Activated CD8-positive, alpha-beta T cell treated with anti-CD3 and anti-CD28 coated beads, Interleukin-2, amount 10 ng/mL, durations not matched to agents 7 days and 5 days (primary cell): Measurements from ENCODE around the gene ITGB2. TPM values are rescaled to one million over a fixed set of nuclear protein-coding genes. Genes with fewer than 3 reads are reported as not detected.
A peak's percentile ranks its signal among the peaks of the same experiment; 100 is the strongest.
"Not testable (repeated sequence)": the region's sequence is repeated elsewhere in the genome, so short reads cannot be mapped to it uniquely, and the experiment has no call there.

Source experiments
- ATAC-seq: fragments of 150-1000 bp; cut with Tn5 transposase; one replicate; pipeline ENCODE4 v1.10.0; 2021; ENCODE audit warnings: moderate library complexity
- CTCF ChIA-PET: fragments of 350-600 bp; sonication (Branson Sonifier 250); formaldehyde crosslinking; loops from one replicate; lab custom pipeline; 2021; ENCODE audit warnings: antibody characterized with exemption; lab: Charles Lee
- POLR2A ChIA-PET: fragments of 350-600 bp; sonication (Branson Sonifier 250); formaldehyde crosslinking; loops from one replicate; lab custom pipeline; 2021; ENCODE audit warnings: antibody characterized with exemption; lab: Charles Lee
- DNase-seq: peaks from one replicate; pipeline ENCODE4 v3.0.0-alpha.2; 2020
- H3K27ac Mint-ChIP-seq: one replicate; pipeline ENCODE4 v1.8.0; 2021; ENCODE audit warnings: mild to moderate bottlenecking, mixed read lengths
- H3K27me3 Mint-ChIP-seq: one replicate; pipeline ENCODE4 v1.8.0; 2021; ENCODE audit warnings: low read depth, mixed read lengths
- H3K36me3 Mint-ChIP-seq: one replicate; pipeline ENCODE4 v1.8.0; 2021; ENCODE audit warnings: low read depth, mixed read lengths
- H3K4me1 Mint-ChIP-seq: one replicate; pipeline ENCODE4 v1.8.0; 2021; ENCODE audit warnings: low read depth, mixed read lengths
- H3K4me3 Mint-ChIP-seq: one replicate; pipeline ENCODE4 v1.8.0; 2021; ENCODE audit warnings: mild to moderate bottlenecking, mixed read lengths
- H3K9me3 Mint-ChIP-seq: one replicate; pipeline ENCODE4 v1.8.0; 2022; ENCODE audit warnings: mixed read lengths; ENCODE audit not compliant: insufficient read depth
- total RNA-seq, 2 experiments: library from RNA; stranded (reverse); gene quantifications; one replicate each; pipeline ENCODE4 v1.2.3, GENCODE V29; 2021

The ITGB2 gene
- total RNA-seq, 2 experiments from 2014 or later, result 503 to 530 TPM

DNA sequence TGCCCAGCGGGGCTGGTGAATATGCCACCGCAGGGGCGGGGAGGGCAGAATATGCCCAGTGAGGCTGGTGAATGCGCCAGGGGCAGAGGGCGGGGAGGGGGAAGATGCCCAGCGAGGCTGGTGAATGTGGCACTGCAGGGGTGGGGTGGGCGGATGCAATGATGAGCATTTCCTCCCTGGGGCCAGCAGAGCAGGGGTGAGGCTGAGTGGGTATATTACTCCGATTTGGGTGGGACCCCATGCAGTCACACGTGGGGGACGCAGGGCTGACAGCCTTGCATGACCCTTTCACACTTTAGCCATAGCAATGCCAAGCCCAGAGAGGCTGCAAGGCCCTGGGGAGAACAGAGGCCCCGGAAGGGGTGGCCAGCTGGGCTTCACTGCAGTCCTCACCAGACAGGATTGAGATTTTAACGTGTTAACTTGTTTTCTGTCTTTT, 9.9 kb upstream of the ITGB2 start:
- DNase-seq, result peak; percentile 74

DNA sequence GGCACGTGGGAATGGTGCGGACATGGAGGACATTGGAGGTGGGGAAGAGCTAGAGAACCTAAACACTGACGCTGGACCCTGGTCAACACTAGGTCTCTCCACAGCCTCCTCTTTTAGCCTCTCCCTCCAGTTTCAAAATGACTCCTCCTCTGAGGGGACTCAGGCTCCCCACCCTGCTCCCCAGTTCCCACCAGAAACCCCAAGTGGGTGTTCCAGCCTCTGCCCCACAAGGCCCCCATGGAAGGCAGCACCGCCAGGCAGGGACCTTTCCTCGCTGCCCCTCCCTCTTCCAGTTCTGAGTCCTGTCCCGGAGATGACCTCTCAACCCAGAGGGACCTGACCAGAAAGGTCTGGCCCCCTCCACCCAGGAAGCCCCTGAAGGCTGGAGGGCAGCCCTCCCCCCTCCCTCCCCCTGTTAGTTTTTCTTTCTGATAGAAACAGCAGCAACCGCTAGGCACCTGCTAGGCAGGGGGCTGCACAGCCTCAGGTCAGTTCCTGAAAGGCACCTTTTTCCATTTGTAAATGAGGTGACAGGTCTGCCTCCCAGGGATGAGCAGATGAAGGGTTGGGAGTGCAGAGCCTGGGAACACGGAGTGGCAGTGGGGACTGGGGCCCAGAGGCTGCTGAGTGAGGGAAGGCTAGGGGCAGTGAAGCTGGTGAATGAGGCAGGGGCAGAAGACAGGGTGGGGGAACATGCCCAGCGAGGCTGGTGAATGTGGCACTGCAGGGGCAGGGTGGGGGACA, 9.3 kb upstream of the ITGB2 start:
- ChIA-PET POLR2A (interaction anchor here (1.3 to 5.8 kb wide), 5 partner anchors 9 to 57 kb away, joined by 5 to 57 read pairs (median 9); partner anchors contain the start of genes ITGB2 and PTTG1IP), CTCF (interaction anchor here (1.0 to 8.1 kb wide), 5 partner anchors 10 to 129 kb away, joined by 3 to 81 read pairs (median 43); partner anchors contain the start of genes ITGB2 and UBE2G2)
- DNase-seq (no peak), ATAC-seq (no peak)
- H3K9me3 Mint-ChIP-seq, result no peaks in the 10 kb centered on the region
- peaks cover 7% of the 10 kb centered on the region for H3K36me3 Mint-ChIP-seq
- H3K27me3 Mint-ChIP-seq, result no peaks in the 10 kb centered on the region
- peaks cover 68% of the 10 kb centered on the region for H3K4me1 Mint-ChIP-seq
- peak overlapping the region; percentile 86 for H3K27ac Mint-ChIP-seq
- H3K4me3 Mint-ChIP-seq, result peak overlapping the region; percentile 78

More for the DNA sequence above, 9.9 kb upstream of the ITGB2 start:
- ChIA-PET POLR2A (interaction anchor here (1.5 to 3.1 kb wide), 4 partner anchors 10 to 57 kb away, joined by 7 to 26 read pairs (median 11); partner anchors contain the start of genes ITGB2 and PTTG1IP), CTCF (interaction anchor here (3.5 to 8.1 kb wide), 4 partner anchors 10 to 129 kb away, joined by 38 to 81 read pairs (median 58); partner anchors contain the start of genes ITGB2 and UBE2G2)
- Mint-ChIP-seq H3K4me3 (peak overlapping the region; percentile 78), H3K27ac (peak overlapping the region; percentile 86), H3K36me3 (peaks cover 7% of the 10 kb centered on the region), H3K4me1 (peaks cover 62% of the 10 kb centered on the region), H3K27me3 (no peaks in the 10 kb centered on the region), H3K9me3 (no peaks in the 10 kb centered on the region)
- no peak for ATAC-seq

DNA sequence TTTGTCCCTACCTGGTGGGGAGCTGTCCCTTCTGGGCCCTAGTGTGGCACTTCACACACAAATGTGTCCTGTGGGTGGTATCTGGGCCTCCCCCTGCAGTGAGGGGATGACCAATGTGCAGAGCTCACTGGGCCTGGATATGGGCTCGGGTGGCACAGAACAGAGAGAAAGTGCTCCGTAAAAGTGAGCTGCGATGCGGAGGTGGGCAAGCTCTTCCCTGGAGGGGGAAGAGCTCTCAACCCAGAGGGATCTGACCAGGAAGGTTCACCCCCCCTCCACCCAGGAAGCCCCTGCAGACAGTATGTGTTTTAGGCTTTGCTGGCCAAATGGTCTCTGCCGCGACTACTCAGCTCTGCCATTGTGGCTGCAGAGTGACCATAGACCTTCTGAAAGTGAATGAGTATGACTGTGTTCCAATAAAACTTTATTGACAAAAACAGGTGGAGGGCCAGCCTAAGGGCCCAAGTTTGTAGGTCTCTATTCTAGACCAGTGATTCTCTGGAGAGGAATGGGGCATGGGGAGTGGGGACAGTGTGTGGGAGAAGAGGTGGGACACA, 8.6 kb upstream of the ITGB2 start:
- Mint-ChIP-seq H3K4me1 (peaks cover 75% of the 10 kb centered on the region), H3K27me3 (no peaks in the 10 kb centered on the region), H3K4me3 (peak overlapping the region; percentile 44), H3K27ac (peak overlapping the region; percentile 86), H3K36me3 (peaks cover 9% of the 10 kb centered on the region), H3K9me3 (no peaks in the 10 kb centered on the region)
- ATAC-seq, result no peak
- ChIA-PET CTCF (interaction anchor here (1.0 to 8.1 kb wide), 4 partner anchors 9 to 200 kb away, joined by 3 to 81 read pairs (median 22); partner anchors contain the start of genes ITGB2 and UBE2G2), POLR2A (interaction anchor here (0.5 to 5.8 kb wide), 5 partner anchors 10 to 55 kb away, joined by 3 to 57 read pairs (median 9); partner anchors contain the start of genes PTTG1IP and SLX9)
- DNase-seq, result no peak

DNA sequence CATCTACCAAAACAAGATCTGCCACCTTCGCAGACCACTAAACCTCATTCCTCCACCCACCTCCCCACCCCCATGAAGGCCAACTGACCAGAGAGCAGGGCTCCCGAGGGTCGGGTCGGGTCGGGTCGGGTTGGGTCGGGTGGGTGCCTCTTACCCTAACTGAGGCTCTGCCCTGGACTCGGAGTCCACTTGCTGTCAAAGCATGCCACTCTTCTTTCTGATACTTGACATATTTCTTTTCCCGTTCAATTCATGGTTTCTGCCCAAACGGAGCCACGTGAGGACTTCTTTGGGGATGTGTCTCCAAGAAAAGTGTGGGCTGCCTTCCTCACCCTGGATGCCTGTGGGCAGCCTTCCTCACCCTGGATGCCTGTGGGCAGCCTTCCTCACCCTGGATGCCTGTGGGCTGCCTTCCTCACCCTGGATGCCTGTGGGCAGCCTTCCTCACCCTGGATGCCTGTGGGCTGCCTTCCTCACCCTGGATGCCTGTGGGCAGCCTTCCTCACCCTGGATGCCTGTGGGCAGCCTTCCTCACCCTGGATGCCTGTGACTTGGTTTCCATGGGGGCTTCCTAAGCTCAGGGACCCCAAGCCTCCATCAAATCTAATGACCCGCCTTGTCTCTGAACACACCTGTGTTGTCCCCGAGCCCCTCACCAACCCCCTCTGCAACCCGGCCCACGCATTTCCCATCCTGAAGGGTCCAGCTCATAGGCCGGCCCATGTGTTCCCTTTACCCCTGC, 8.0 kb upstream of the ITGB2 start:
- H3K36me3 Mint-ChIP-seq, result peaks cover 15% of the 10 kb centered on the region
- peak; percentile 26 for DNase-seq
- ChIA-PET POLR2A (interaction anchor here (0.5 to 5.8 kb wide), 6 partner anchors 10 to 111 kb away, joined by 3 to 57 read pairs (median 8); partner anchors contain the start of genes PTTG1IP, SLX9 and SUMO3), CTCF (interaction anchor here (1.0 to 8.1 kb wide), 8 partner anchors 9 to 209 kb away, joined by 3 to 81 read pairs (median 16); partner anchors contain the start of genes ITGB2 and UBE2G2)
- H3K9me3 Mint-ChIP-seq, H3K27me3 Mint-ChIP-seq, ATAC-seq: not testable (repeated sequence)
- peak overlapping the region; percentile 94 for H3K27ac Mint-ChIP-seq
- peak overlapping the region; percentile 84 for H3K4me3 Mint-ChIP-seq
- peaks cover 81% of the 10 kb centered on the region for H3K4me1 Mint-ChIP-seq

DNA sequence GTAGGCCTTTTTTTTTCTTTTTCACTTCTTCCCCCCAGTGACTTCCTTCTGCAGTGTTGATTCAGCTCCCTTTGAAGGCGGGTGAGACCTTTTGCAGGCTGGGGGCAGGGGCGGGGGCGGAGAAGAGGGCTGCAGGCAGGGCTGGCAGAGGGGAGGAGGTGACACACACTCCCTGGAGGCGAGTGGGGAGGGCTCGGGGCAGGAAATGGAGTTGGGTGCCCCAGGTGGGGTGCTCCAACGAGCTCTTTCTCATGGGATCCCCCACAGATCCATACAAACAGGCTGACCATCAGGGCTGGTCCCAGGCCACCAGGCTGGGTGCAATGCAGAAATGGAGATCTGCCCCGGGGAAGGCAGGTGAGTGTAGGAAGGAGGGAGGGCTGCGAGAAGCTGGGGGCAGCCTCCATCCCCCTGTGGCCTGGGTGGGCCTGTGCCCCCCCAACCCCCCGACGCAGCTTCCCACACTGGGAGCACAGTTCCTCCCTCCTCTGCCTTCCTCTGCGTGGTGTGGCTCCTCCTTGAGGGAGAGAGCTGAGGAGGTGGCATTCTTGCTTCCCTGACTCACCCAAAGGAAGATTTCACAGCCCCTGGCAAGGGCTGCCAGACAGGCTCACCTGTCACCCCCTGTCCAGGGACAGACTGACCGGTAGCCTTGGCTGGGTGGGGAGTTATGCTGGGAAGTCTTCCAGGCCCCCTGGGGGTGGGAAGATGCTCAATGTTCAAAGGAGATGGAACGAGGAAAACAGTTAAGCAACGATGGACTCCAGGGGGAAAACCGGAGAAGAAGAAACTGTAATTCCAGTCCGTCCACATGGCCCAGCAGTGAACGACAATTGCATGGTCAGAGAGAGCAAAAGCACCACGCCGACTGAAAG, 7.1 kb upstream of the ITGB2 start:
- peaks cover 17% of the 10 kb centered on the region for H3K36me3 Mint-ChIP-seq
- CTCF ChIA-PET, result interaction anchor here (0.6 to 4.3 kb wide), 14 partner anchors 9 to 574 kb away, joined by 3 to 34 read pairs (median 6); partner anchors contain the start of genes TRPM2 and UBE2G2
- POLR2A ChIA-PET, result interaction anchor here (0.6 to 5.8 kb wide), 9 partner anchors 9 to 126 kb away, joined by 3 to 57 read pairs (median 9); partner anchors contain the start of genes PTTG1IP, SLX9, SUMO3 and UBE2G2
- H3K4me3 Mint-ChIP-seq, result peak overlapping the region; percentile 84
- peaks cover 82% of the 10 kb centered on the region for H3K4me1 Mint-ChIP-seq
- DNase-seq, result peak; percentile 92
- H3K9me3 Mint-ChIP-seq, result no peaks in the 10 kb centered on the region
- ATAC-seq, result peak; percentile 54
- peak overlapping the region; percentile 94 for H3K27ac Mint-ChIP-seq
- H3K27me3 Mint-ChIP-seq, result no peaks in the 10 kb centered on the region

DNA sequence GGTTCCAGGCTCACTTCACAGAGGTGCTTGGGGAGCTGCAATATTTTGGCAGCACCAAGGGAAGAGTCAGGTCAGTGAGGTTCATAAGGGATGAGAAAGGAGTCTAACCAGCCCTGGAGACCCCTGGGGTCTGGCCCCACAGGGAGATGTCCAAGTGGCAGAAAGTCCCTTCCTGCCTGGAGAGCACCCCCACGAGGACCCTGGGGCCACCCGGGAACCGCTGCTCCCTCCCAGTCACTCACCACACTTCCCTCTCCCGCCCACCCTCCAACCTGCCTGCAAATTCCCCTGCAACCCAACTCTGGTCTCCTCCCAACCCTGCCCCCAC, 6.5 kb upstream of the ITGB2 start:
- no peak for DNase-seq
- Mint-ChIP-seq H3K27ac (peak overlapping the region; percentile 94), H3K36me3 (peaks cover 18% of the 10 kb centered on the region), H3K4me3 (peak overlapping the region; percentile 84), H3K9me3 (no peaks in the 10 kb centered on the region), H3K4me1 (peaks cover 88% of the 10 kb centered on the region), H3K27me3 (no peaks in the 10 kb centered on the region)
- ChIA-PET POLR2A (interaction anchor here (1.0 to 5.8 kb wide), 7 partner anchors 8 to 126 kb away, joined by 3 to 57 read pairs (median 9); partner anchors contain the start of genes SLX9 and UBE2G2), CTCF (interaction anchor here (0.6 to 4.3 kb wide), 15 partner anchors 8 to 574 kb away, joined by 3 to 34 read pairs (median 5); partner anchors contain the start of genes TRPM2 and UBE2G2)
- peak; percentile 1 for ATAC-seq

DNA sequence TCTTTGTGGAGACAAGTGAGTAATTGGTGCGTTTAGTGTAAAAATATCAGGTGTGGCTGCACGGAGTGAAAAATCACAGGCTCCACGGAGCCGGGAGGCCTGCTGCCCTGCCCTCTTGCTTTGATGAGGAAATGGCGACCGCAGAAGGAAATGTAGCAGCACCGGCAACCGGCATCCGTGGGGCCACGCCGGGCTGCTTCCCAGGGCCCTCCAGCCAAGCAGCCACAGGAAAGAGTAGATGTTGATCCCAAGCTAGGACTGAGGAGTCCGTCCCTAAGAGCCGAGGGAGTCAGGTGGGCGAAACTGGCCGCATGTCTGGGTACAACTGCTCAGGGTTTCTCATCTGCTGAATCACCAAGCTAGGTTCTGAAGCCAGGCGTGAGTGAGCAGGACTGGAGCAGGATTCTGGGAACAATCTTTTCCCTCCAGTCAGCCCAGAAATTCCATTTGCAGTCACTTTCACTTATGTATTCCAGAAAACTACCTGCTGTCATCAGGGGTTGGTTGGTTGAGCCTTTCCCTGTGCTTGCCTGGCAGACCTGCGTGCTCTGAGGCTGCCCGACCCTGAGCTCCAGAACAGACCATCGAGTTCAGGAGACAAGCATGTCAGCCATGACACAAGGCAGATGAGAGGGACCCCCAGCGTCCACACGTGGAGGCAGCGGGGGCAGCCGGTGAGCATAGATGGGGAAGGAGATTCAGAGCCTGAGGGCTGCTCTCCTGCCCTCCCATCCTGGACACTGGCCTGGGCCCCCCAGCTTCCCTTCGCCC, 5.8 kb upstream of the ITGB2 start:
- POLR2A ChIA-PET, result interaction anchor here (0.8 to 5.8 kb wide), 8 partner anchors 8 to 125 kb away, joined by 3 to 57 read pairs (median 9); partner anchors contain the start of genes PTTG1IP, SLX9 and UBE2G2
- CTCF ChIA-PET, result interaction anchor here (0.8 to 4.3 kb wide), 11 partner anchors 8 to 226 kb away, joined by 3 to 34 read pairs (median 7); partner anchors contain the start of gene UBE2G2
- Mint-ChIP-seq H3K4me1 (peaks cover 92% of the 10 kb centered on the region), H3K4me3 (peak overlapping the region; percentile 84), H3K27me3 (no peaks in the 10 kb centered on the region), H3K36me3 (peaks cover 21% of the 10 kb centered on the region), H3K9me3 (no peaks in the 10 kb centered on the region), H3K27ac (peak overlapping the region; percentile 94)
- ATAC-seq, result peak; percentile 37
- DNase-seq, result peak; percentile 72

DNA sequence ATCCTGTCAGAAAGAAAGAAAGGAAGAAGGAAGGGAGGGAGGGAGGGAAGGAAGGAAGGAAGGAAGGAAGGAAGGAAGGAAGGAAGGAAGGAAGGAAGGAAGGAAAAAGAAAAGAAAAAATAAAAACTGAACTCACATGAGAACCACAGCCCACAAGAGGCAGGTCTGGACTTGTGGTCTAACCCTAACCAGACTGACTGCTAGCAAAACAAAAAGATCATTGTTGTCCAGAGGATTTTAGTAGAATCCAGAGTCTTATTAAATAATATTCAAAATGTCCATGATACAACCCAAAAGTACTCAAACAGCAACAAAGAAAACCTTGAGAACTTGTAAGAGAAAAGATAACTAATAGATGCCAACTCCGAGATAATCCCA, 4.7 kb upstream of the ITGB2 start:
- Mint-ChIP-seq H3K27me3 (no peaks in the 10 kb centered on the region), H3K9me3 (no peaks in the 10 kb centered on the region), H3K27ac (peak overlapping the region; percentile 80), H3K36me3 (peaks cover 26% of the 10 kb centered on the region), H3K4me3 (peak overlapping the region; percentile 30), H3K4me1 (peaks cover 89% of the 10 kb centered on the region)
- DNase-seq, result peak; percentile 62
- POLR2A ChIA-PET, result interaction anchor here (5.8 kb wide), 1 partner anchor 12 kb away, joined by 57 read pairs; no protein-coding TSS in a partner anchor
- ATAC-seq, result no peak
- CTCF ChIA-PET, result interaction anchor here (0.9 to 4.3 kb wide), 2 partner anchors 11 to 31 kb away, joined by 3 to 19 read pairs; no protein-coding TSS in a partner anchor

DNA sequence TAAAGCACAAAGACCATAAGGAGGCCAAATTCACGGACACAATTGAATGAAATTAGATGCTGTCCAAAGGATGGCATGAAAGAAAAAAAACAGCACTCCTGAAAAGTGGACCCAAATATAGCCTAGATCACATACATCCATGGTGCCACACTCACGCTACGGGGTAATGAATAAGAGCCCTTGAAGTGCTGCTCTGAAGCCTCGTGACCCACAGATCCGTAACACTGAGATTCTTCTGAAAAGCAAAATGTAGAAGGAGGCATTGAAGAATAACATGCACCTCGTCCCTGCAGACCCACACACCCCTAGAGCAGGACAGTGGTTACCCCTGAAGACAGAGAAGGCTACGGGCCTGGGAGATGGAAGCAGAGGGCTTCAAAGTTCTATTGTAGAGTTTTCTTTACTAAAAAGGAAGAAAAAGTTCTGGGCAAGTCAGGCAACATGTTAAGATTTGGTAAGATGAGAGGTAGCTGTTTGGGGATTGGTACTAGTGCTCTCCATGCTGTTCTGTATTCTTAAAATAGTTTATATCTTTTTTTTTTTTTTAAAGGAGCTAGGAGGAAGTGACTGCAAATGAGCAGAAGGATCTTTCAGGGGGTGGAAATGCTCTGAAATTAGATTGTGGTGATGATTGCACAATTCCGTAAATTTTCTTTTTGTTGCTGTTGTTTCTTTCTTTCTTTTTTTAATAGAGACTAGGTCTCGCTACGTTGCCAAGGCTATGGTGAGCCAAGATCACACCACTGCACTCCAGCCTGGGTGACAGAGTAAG, 4.1 kb upstream of the ITGB2 start:
- Mint-ChIP-seq H3K27ac (peak overlapping the region; percentile 80), H3K36me3 (peaks cover 30% of the 10 kb centered on the region), H3K27me3 (no peaks in the 10 kb centered on the region), H3K4me3 (peak overlapping the region; percentile 30), H3K9me3 (no peaks in the 10 kb centered on the region), H3K4me1 (peaks cover 83% of the 10 kb centered on the region)
- ChIA-PET CTCF (interaction anchor here (0.9 to 4.3 kb wide), 2 partner anchors 10 to 31 kb away, joined by 3 to 19 read pairs; no protein-coding TSS in a partner anchor), POLR2A (interaction anchor here (5.8 kb wide), 1 partner anchor 12 kb away, joined by 57 read pairs; no protein-coding TSS in a partner anchor)
- no peak for ATAC-seq
- DNase-seq, result no peak
